ENCODE data around the gene MYO3B.

DNA sequence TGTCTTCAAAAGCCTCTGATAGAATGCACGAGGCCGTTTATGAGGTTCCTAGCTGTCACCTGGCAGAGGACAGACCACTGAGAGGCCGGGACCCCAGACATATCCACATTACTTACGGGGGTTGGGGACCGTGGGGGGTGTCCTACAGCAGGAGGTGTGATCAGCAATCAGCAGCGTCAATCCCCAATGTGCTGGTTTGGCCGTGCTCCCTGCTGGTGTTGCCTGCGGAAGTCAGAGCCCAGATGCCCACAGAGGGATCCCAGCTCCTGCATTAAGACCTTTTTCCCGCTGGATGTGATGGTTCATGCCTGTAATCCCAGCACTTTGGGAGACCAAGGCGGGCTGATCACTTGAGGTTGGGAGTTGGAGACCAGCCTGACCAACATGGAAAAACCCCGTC, 516.4 kb downstream of the MYO3B start:
- TF ChIP-seq CTCF (IDR thresholded peaks at IDR 0.05; ENCODE audit: insufficient read depth, low read length, poor library complexity, severe bottlenecking) (no peak), EZH2phosphoT487 (conservative IDR thresholded peaks at IDR 0.05; ENCODE audit: low read length) (no peak)

Data from SU-DHL-6 (cell line).